Liver (tissue), 9 donors: Measurements from ENCODE around the gene SMC4. TPM values are rescaled to one million over a fixed set of nuclear protein-coding genes. Genes with fewer than 3 reads are reported as not detected.

ENCODE experiments used
- DNase-seq: peaks from one replicate; pipeline ENCODE4 v3.0.0-alpha.2; 2017; ENCODE audit warnings: low spot score
- H3K27ac ChIP-seq, 2 donors: one replicate each; pipeline ENCODE4 v1.7.0; 2013; ENCODE audit warnings: inconsistent platforms in 2 of 2, low read length in 2 of 2, control low read depth in 1 of 2, low read depth in 1 of 2, mild to moderate bottlenecking in 1 of 2
- H3K27me3 ChIP-seq, 4 donors: one replicate each; pipeline versions ENCODE4 v1.6.1 to v1.7.0; 2013; ENCODE audit warnings: low read length in 3 of 4, inconsistent platforms in 1 of 4, mild to moderate bottlenecking in 1 of 4, moderate library complexity in 1 of 4; ENCODE audit not compliant: control insufficient read depth in 4 of 4, insufficient read depth in 4 of 4
- H3K36me3 ChIP-seq, 4 donors: one replicate each; pipeline versions ENCODE4 v1.6.1 to v1.7.0; 2013; ENCODE audit warnings: low read length in 3 of 4, mild to moderate bottlenecking in 3 of 4, low read depth in 1 of 4, moderate library complexity in 1 of 4; ENCODE audit not compliant: control insufficient read depth in 4 of 4, insufficient read depth in 3 of 4
- H3K4me1 ChIP-seq, 4 donors: one replicate each; pipeline versions ENCODE4 v1.6.1 to v1.7.0; 2013; ENCODE audit warnings: low read length in 3 of 4, mild to moderate bottlenecking in 3 of 4, moderate library complexity in 1 of 4; ENCODE audit not compliant: control insufficient read depth in 4 of 4, insufficient read depth in 4 of 4
- H3K4me3 ChIP-seq, 3 donors: one replicate each; pipeline versions ENCODE4 v1.6.1 to v1.7.0; 2013; ENCODE audit warnings: low read length in 3 of 3, control low read depth in 1 of 3, low read depth in 1 of 3, mild to moderate bottlenecking in 1 of 3
- H3K9ac ChIP-seq, 2 donors: one replicate each; pipeline ENCODE4 v1.7.0; 2013; ENCODE audit warnings: low read length in 2 of 2, mild to moderate bottlenecking in 2 of 2, moderate library complexity in 2 of 2, control low read depth in 1 of 2, low read depth in 1 of 2
- H3K9me3 ChIP-seq, 4 donors: one replicate each; pipeline versions ENCODE4 v1.6.1 to v1.7.0; 2013; ENCODE audit warnings: low read length in 3 of 4; ENCODE audit not compliant: control insufficient read depth in 4 of 4
- ATF3 ChIP-seq: IDR thresholded peaks from 2 replicates; pipeline ENCODE4 v1.6.1; 2016; ENCODE audit warnings: antibody characterized with exemption
- EGR1 ChIP-seq, 2 donors: IDR thresholded peaks; 2 replicates each; pipeline ENCODE4 v1.6.1; 2016 to 2018; ENCODE audit warnings: antibody characterized with exemption in 2 of 2, low read depth in 2 of 2
- FOXA1 ChIP-seq: IDR thresholded peaks from 2 replicates; pipeline ENCODE4 v1.6.1; 2016; ENCODE audit warnings: antibody characterized with exemption
- FOXA2 ChIP-seq: IDR thresholded peaks from 2 replicates; pipeline ENCODE4 v1.6.1; 2016; ENCODE audit warnings: antibody characterized with exemption
- GABPA ChIP-seq, 2 donors: IDR thresholded peaks in 1 of 2; conservative IDR thresholded peaks in 1 of 2; 2 replicates each; pipeline ENCODE4 v1.6.1; 2016; ENCODE audit warnings: antibody characterized with exemption in 2 of 2, mild to moderate bottlenecking in 1 of 2, moderate library complexity in 1 of 2
- HNF4A ChIP-seq, 2 donors: conservative IDR thresholded peaks; 2 replicates each; pipeline ENCODE4 v1.6.1; 2016; ENCODE audit warnings: antibody characterized with exemption in 2 of 2, mild to moderate bottlenecking in 2 of 2
- HNF4G ChIP-seq: IDR thresholded peaks from 2 replicates; pipeline ENCODE4 v1.6.1; 2016; ENCODE audit warnings: antibody characterized with exemption
- JUND ChIP-seq, 2 donors: IDR thresholded peaks; 2 replicates each; pipeline ENCODE4 v1.6.1; 2016; ENCODE audit warnings: antibody characterized with exemption in 2 of 2
- NR2F2 ChIP-seq: IDR thresholded peaks from 2 replicates; pipeline ENCODE4 v1.6.1; 2016; ENCODE audit warnings: antibody characterized with exemption
- RAD21 ChIP-seq, 2 donors: IDR thresholded peaks; 2 replicates each; pipeline ENCODE4 v1.6.1; 2016; ENCODE audit warnings: antibody characterized with exemption in 2 of 2, mild to moderate bottlenecking in 2 of 2
- REST ChIP-seq: IDR thresholded peaks from 2 replicates; pipeline ENCODE4 v1.6.1; 2016; ENCODE audit warnings: antibody characterized with exemption, mild to moderate bottlenecking
- RXRA ChIP-seq, 2 donors: IDR thresholded peaks; 2 replicates each; pipeline ENCODE4 v1.6.1; 2017 to 2018; ENCODE audit warnings: antibody characterized with exemption in 2 of 2, mild to moderate bottlenecking in 1 of 2
- SP1 ChIP-seq: IDR thresholded peaks from 2 replicates; pipeline ENCODE4 v1.6.1; 2018; ENCODE audit warnings: antibody characterized with exemption, mild to moderate bottlenecking
- TAF1 ChIP-seq: conservative IDR thresholded peaks from 2 replicates; pipeline ENCODE4 v1.6.1; 2016; ENCODE audit warnings: antibody characterized with exemption, mild to moderate bottlenecking
- YY1 ChIP-seq: IDR thresholded peaks from 2 replicates; pipeline ENCODE4 v1.6.1; 2016; ENCODE audit warnings: antibody characterized with exemption, mild to moderate bottlenecking
- WGBS: extraction: QIAGEN DNeasy Blood & Tissue Kit; methylation state at CpG from one replicate; pipeline ENCODE4 v1.1.7; 2013; 5-methylcytosine and 5-hydroxymethylcytosine counted together
- polyA plus RNA-seq, 2 donors: library from polyadenylated mRNA; stranded (reverse) in 1 of 2; unstranded in 1 of 2; fragments of 200-250 nt in 1 of 2; fragments of >200 nt in 1 of 2; fragmentation: Nextera tagmentation in 1 of 2; extraction: Ambion mirVana in 1 of 2; gene quantifications; one replicate each; pipeline versions ENCODE4 v1.2.1 to v1.2.3, GENCODE V29; 2013 to 2015
- total RNA-seq, 2 donors: library from RNA; depleted of rRNA; stranded (reverse); fragments of >200 nt; gene quantifications; one replicate each; pipeline ENCODE4 v1.2.3, GENCODE V29; 2014
- TF ChIP-seq, protein P1 (sequence below): IDR thresholded peaks from 2 replicates; pipeline ENCODE4 v1.6.1; 2016; ENCODE audit warnings: antibody characterized with exemption
- TF ChIP-seq, protein P2 (sequence below): IDR thresholded peaks from 2 replicates; pipeline ENCODE4 v1.6.1; 2016; ENCODE audit warnings: antibody characterized with exemption
- TF ChIP-seq, protein P3 (sequence below): fragments of 150-350 bp; IDR thresholded peaks from 2 replicates; pipeline ENCODE4 v1.5.1; 2017; ENCODE audit warnings: improper control_type of control experiment, low read depth, low read length; ENCODE audit not compliant: missing input control
- donor health status: healthy.
- donor health status: healthy.
- donor health status: healthy.
- donor health status: healthy.
- donor health status: healthy.

SMC4 gene
- total and polyA plus RNA-seq, 4 donors = 6.7 to 161 (median 17.1) TPM

- TF ChIP-seq GABPA (IDR thresholded peaks at IDR 0.05 in 1 of 2, conservative IDR thresholded peaks at IDR 0.05 in 1 of 2) = no peak
- TF ChIP-seq FOXA2 = no peak
- no peak for TF ChIP-seq SP1
- TF ChIP-seq, protein P1, sequence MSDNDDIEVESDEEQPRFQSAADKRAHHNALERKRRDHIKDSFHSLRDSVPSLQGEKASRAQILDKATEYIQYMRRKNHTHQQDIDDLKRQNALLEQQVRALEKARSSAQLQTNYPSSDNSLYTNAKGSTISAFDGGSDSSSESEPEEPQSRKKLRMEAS = no peak
- no peak for TF ChIP-seq HNF4G
- no peak for TF ChIP-seq NR2F2
- no peak for TF ChIP-seq EGR1 (IDR thresholded peaks at IDR 0.05; ENCODE audit: low read depth in 2 of 2)
- no peak for TF ChIP-seq RXRA (IDR thresholded peaks at IDR 0.05)
- no peak for TF ChIP-seq RAD21 (IDR thresholded peaks at IDR 0.05)
- Histone ChIP-seq H3K4me1 (peaks cover 2 to 9% (median 5%) of the 10 kb centered on the region in 4 donors), H3K4me3 (no peak overlapping the region), H3K9me3 (peaks cover 0 to 1% (median 0%) of the 10 kb centered on the region in 4 donors), H3K27me3 (peaks cover 0 to 2% (median 0%) of the 10 kb centered on the region in 4 donors), H3K36me3 (no peaks in the 10 kb centered on the region), H3K27ac (no peak overlapping the region), H3K9ac (no peak overlapping the region)
- DNase-seq = no peak
- WGBS = 78% methylated on average over 3 of the region's 3 CpGs
These were observed 48.1 kb downstream of the SMC4 start for GRCh38 chr3:160447544-160447943.

- WGBS = 13% methylated on average over 26 of the region's 26 CpGs
- Histone ChIP-seq H3K9me3 (peaks cover 0 to 1% (median 0%) of the 10 kb centered on the region in 4 donors), H3K4me3 (peak overlapping the region; percentile 47 to 75 (median 52)), H3K4me1 (peaks cover 2 to 9% (median 5%) of the 10 kb centered on the region in 4 donors), H3K36me3 (no peaks in the 10 kb centered on the region), H3K9ac (no peak overlapping the region), H3K27ac (peak overlapping the region in 1 of 2 donors; percentile 47), H3K27me3 (peaks cover 0 to 2% (median 0%) of the 10 kb centered on the region in 4 donors)
- DNase-seq = no peak
- TF ChIP-seq, protein P2, sequence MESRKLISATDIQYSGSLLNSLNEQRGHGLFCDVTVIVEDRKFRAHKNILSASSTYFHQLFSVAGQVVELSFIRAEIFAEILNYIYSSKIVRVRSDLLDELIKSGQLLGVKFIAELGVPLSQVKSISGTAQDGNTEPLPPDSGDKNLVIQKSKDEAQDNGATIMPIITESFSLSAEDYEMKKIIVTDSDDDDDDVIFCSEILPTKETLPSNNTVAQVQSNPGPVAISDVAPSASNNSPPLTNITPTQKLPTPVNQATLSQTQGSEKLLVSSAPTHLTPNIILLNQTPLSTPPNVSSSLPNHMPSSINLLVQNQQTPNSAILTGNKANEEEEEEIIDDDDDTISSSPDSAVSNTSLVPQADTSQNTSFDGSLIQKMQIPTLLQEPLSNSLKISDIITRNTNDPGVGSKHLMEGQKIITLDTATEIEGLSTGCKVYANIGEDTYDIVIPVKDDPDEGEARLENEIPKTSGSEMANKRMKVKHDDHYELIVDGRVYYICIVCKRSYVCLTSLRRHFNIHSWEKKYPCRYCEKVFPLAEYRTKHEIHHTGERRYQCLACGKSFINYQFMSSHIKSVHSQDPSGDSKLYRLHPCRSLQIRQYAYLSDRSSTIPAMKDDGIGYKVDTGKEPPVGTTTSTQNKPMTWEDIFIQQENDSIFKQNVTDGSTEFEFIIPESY = no peak
- TF ChIP-seq ATF3 (no peak), SP1 (no peak), FOXA1 (no peak), JUND (IDR thresholded peaks at IDR 0.05) (no peak), YY1 (no peak), EGR1 (IDR thresholded peaks at IDR 0.05; ENCODE audit: low read depth in 2 of 2) (no peak), TAF1 (no peak), REST (no peak), HNF4G (no peak), HNF4A (conservative IDR thresholded peaks at IDR 0.05) (no peak), RAD21 (IDR thresholded peaks at IDR 0.05) (no peak), RXRA (IDR thresholded peaks at IDR 0.05) (no peak), GABPA (IDR thresholded peaks at IDR 0.05 in 1 of 2, conservative IDR thresholded peaks at IDR 0.05 in 1 of 2) (no peak), FOXA2 (no peak), NR2F2 (no peak)
- TF ChIP-seq, protein P1 = no peak
- TF ChIP-seq, protein P3, sequence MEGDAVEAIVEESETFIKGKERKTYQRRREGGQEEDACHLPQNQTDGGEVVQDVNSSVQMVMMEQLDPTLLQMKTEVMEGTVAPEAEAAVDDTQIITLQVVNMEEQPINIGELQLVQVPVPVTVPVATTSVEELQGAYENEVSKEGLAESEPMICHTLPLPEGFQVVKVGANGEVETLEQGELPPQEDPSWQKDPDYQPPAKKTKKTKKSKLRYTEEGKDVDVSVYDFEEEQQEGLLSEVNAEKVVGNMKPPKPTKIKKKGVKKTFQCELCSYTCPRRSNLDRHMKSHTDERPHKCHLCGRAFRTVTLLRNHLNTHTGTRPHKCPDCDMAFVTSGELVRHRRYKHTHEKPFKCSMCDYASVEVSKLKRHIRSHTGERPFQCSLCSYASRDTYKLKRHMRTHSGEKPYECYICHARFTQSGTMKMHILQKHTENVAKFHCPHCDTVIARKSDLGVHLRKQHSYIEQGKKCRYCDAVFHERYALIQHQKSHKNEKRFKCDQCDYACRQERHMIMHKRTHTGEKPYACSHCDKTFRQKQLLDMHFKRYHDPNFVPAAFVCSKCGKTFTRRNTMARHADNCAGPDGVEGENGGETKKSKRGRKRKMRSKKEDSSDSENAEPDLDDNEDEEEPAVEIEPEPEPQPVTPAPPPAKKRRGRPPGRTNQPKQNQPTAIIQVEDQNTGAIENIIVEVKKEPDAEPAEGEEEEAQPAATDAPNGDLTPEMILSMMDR = no peak
These were observed 49.6 kb downstream of the SMC4 start for GRCh38 chr3:160448845-160449635.
